ENCODE data around the gene LRBA. TPM values are rescaled to one million over a fixed set of nuclear protein-coding genes. Genes with fewer than 3 reads are reported as not detected.

LRBA gene
- total RNA-seq, 4 donors from 2014 or later, result 8.5 to 18.0 (median 11.9) TPM

DNA sequence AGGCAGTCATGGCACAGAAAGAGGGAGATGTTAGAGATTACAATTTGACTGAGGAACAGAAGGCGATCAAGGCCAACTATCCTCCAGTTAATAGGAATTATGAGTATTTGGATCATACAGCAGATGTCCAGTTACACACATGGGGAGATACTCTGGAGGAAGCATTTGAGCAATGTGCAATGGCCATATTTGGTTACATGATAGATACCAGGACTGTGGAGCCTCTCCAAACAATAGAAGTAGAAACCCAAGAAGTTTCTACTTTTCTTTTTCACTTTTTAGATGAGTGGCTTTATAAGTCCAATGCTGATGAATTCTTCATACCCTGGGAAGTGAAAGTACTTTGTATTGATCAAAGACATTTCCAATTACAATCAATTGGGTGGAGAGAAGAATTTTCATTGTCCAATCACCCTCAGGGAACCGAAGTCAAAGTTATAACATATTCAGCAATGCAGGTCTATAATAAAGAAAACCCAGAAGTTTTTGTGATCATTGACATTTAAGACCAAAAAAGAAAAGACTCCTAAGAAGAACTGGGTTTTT, 294.0 kb downstream of the LRBA start:
- Histone ChIP-seq H3K9me3 (peaks cover 0 to 2% (median 0%) of the 10 kb centered on the region in 3 donors), H3K4me1 (peaks cover 0 to 7% of the 10 kb centered on the region in 2 donors), H3K4me3 (no peak overlapping the region), H3K27me3 (no peaks in the 10 kb centered on the region), H3K27ac (no peak overlapping the region), H3K36me3 (peaks cover 0 to 5% of the 10 kb centered on the region in 2 donors)
- in situ Hi-C loops (cut with MboI; ENCODE audit: low sequenced_read_pairs in 4 of 4) (no loop called here), intact Hi-C loops (cut with DNase I; ENCODE audit: low total_unique reads) (no loop called here)
- DNase-seq (no peak), ATAC-seq (no peak)
- no peak for TF ChIP-seq POLR2A (IDR thresholded peaks at IDR 0.05)
- TF ChIP-seq, protein P1, sequence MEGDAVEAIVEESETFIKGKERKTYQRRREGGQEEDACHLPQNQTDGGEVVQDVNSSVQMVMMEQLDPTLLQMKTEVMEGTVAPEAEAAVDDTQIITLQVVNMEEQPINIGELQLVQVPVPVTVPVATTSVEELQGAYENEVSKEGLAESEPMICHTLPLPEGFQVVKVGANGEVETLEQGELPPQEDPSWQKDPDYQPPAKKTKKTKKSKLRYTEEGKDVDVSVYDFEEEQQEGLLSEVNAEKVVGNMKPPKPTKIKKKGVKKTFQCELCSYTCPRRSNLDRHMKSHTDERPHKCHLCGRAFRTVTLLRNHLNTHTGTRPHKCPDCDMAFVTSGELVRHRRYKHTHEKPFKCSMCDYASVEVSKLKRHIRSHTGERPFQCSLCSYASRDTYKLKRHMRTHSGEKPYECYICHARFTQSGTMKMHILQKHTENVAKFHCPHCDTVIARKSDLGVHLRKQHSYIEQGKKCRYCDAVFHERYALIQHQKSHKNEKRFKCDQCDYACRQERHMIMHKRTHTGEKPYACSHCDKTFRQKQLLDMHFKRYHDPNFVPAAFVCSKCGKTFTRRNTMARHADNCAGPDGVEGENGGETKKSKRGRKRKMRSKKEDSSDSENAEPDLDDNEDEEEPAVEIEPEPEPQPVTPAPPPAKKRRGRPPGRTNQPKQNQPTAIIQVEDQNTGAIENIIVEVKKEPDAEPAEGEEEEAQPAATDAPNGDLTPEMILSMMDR (IDR thresholded peaks at IDR 0.05 in 4 of 5, conservative IDR thresholded peaks at IDR 0.05 in 1 of 5), result no peak

DNA sequence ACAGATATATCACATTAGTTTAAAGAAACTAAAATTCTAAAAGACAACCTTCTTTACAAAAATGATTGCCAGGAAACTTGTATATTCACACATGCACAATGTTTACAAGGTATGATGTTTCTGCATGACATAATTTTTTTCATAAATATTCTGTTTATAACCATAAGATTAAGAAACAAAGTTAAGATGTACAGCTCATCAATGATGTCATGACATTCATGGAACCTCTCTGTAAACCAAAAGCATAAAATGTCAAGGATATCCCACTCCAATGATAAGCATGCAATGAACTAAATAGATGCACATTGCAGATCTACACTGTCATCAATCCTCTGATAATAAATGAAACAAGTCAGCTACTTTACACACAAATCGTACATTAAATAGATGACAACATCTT, 297.1 kb downstream of the LRBA start:
- intact Hi-C loops (cut with DNase I; ENCODE audit: low total_unique reads), result no loop called here
- DNase-seq (no peak), ATAC-seq (no peak)
- Histone ChIP-seq H3K9me3 (no peaks in the 10 kb centered on the region), H3K4me3 (no peak overlapping the region), H3K27ac (no peak overlapping the region), H3K4me1 (no peaks in the 10 kb centered on the region), H3K27me3 (no peaks in the 10 kb centered on the region), H3K36me3 (no peaks in the 10 kb centered on the region)
- in situ Hi-C loops (cut with MboI; ENCODE audit: low sequenced_read_pairs in 4 of 4), result no loop called here
- TF ChIP-seq, protein P1 (IDR thresholded peaks at IDR 0.05 in 4 of 5, conservative IDR thresholded peaks at IDR 0.05 in 1 of 5), result no peak
- TF ChIP-seq POLR2A (IDR thresholded peaks at IDR 0.05), result no peak

DNA sequence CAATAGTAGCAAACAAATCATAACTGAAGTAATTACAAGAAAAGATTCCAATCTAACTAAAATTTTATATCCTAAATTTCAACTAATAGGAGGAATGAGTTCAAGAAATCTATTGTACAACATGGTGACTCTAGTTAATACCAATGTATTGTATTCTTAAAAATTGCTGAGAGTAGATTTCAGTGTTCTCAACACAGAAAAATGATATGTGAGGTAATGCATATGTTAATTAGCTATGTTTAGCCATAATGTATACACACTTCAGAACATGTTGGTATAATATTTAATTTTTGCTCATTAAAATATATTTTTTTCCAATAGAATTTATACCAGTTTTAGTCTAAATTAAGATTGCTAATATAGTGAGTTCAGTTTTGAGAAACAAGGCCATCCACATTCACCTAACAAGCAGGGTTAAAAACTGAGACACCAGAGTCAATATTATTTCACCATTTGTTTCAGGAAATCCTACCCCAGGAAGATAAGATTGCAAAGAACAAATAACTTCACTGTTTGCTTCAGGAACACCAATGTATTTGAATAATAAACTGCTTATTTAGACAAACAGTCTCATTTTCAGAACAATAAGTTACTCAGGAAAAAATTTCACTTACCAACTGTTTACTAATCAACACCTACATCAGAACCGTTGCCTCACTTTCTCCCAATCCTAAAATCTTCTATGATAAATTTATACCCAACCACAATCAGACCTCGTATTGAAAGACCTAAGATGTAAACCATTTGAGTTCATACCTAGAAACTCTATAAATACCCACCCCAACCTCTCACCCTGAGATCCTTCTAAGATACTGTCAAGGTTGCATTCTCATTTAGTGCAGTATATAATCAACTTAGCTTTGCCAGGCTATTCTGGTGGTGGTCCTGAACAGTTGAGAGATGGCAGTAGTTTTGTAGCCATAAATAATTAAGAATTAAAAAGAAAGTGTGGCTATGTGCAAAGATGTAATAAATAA, 300.3 kb downstream of the LRBA start:
- DNase-seq (no peak), ATAC-seq (no peak)
- in situ Hi-C loops (cut with MboI; ENCODE audit: low sequenced_read_pairs in 4 of 4) (no loop called here), intact Hi-C loops (cut with DNase I; ENCODE audit: low total_unique reads) (no loop called here)
- no peaks in the 10 kb centered on the region for H3K4me1 ChIP-seq
- no peaks in the 10 kb centered on the region for H3K9me3 ChIP-seq
- H3K4me3 ChIP-seq, result no peak overlapping the region
- H3K36me3 ChIP-seq, result no peaks in the 10 kb centered on the region
- H3K27ac ChIP-seq, result no peak overlapping the region
- no peaks in the 10 kb centered on the region for H3K27me3 ChIP-seq
- TF ChIP-seq, protein P1 (IDR thresholded peaks at IDR 0.05 in 4 of 5, conservative IDR thresholded peaks at IDR 0.05 in 1 of 5), result no peak
- TF ChIP-seq POLR2A (IDR thresholded peaks at IDR 0.05), result no peak

DNA sequence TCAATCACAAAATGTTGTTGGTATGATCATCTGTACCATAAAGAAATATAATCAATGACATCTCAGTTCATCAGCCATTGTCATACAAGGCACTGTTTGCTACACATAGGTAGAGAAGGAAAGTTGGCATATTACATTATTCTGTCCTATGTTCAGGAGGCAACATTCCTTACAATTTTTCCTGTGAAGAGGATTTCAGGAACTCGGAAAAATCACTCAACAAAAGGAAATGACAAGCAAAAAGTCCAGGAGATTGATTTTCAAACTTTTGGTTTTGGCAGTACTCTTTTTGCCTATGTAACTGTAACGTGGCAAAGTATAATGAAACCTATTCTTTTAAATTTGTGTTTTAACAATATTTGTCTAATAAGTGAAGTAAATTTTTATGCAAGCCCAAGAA, 301.8 kb downstream of the LRBA start:
- Histone ChIP-seq H3K4me1 (no peaks in the 10 kb centered on the region), H3K27me3 (no peaks in the 10 kb centered on the region), H3K27ac (no peak overlapping the region), H3K9me3 (no peaks in the 10 kb centered on the region), H3K36me3 (no peaks in the 10 kb centered on the region), H3K4me3 (no peak overlapping the region)
- in situ Hi-C loops (cut with MboI; ENCODE audit: low sequenced_read_pairs in 4 of 4) (no loop called here), intact Hi-C loops (cut with DNase I; ENCODE audit: low total_unique reads) (no loop called here)
- DNase-seq (no peak), ATAC-seq (no peak)
- TF ChIP-seq, protein P1 (IDR thresholded peaks at IDR 0.05 in 4 of 5, conservative IDR thresholded peaks at IDR 0.05 in 1 of 5), result no peak
- no peak for TF ChIP-seq POLR2A (IDR thresholded peaks at IDR 0.05)

Data from gastrocnemius medialis (tissue), 4 donors.